ENCODE data around the gene ATP5F1D.

ATP5F1D gene

GRCh38 chr19:1258707-1259205 is 17.2 kb downstream of the ATP5F1D start:
- DNase-seq (ENCODE audit: low read depth in 2 of 2): no peak

- peak in 1 of 2 donors; percentile 70 for DNase-seq (ENCODE audit: low read depth in 2 of 2)
These were observed 17.8 kb downstream of the ATP5F1D start for GRCh38 chr19:1259206-1259875.

- peak in 1 of 2 donors; percentile 54 for DNase-seq (ENCODE audit: low read depth in 2 of 2)
These were observed 18.6 kb downstream of the ATP5F1D start for GRCh38 chr19:1259876-1260748.

GRCh38 chr19:1260749-1261537 is 19.4 kb downstream of the ATP5F1D start:
- peak; percentile 93 to 99 for DNase-seq (ENCODE audit: low read depth in 2 of 2)

GRCh38 chr19:1261538-1261797 is 19.9 kb downstream of the ATP5F1D start:
- DNase-seq (ENCODE audit: low read depth in 2 of 2): no peak

- no peak for DNase-seq (ENCODE audit: low read depth in 2 of 2)
These were observed 20.5 kb downstream of the ATP5F1D start for GRCh38 chr19:1261798-1262622.

- DNase-seq (ENCODE audit: low read depth in 2 of 2): no peak
These were observed 21.1 kb downstream of the ATP5F1D start for GRCh38 chr19:1262623-1263123.

- no peak for DNase-seq (ENCODE audit: low read depth in 2 of 2)
These were observed 21.6 kb downstream of the ATP5F1D start for GRCh38 chr19:1263188-1263587.

GRCh38 chr19:1264801-1265614 is 23.5 kb downstream of the ATP5F1D start:
- no peak for DNase-seq (ENCODE audit: low read depth in 2 of 2)

- peak in 1 of 2 donors; percentile 56 for DNase-seq (ENCODE audit: low read depth in 2 of 2)
These were observed 24.1 kb downstream of the ATP5F1D start for GRCh38 chr19:1265615-1266128.

- DNase-seq (ENCODE audit: low read depth in 2 of 2): peak; percentile 54 to 84
These were observed 24.8 kb downstream of the ATP5F1D start for GRCh38 chr19:1266129-1266915.

- peak in 1 of 2 donors; percentile 66 for DNase-seq (ENCODE audit: low read depth in 2 of 2)
These were observed 25.4 kb downstream of the ATP5F1D start for GRCh38 chr19:1266916-1267476.

- no peak for DNase-seq (ENCODE audit: low read depth in 2 of 2)
These were observed 26.1 kb downstream of the ATP5F1D start for GRCh38 chr19:1267477-1268225.

- no peak for DNase-seq (ENCODE audit: low read depth in 2 of 2)
These were observed 26.9 kb downstream of the ATP5F1D start for GRCh38 chr19:1268226-1269064.

- peak; percentile 99 for DNase-seq (ENCODE audit: low read depth in 2 of 2)
These were observed 27.5 kb downstream of the ATP5F1D start, which contains the start of gene CIRBP for GRCh38 chr19:1269065-1269477. Gene CIRBP (plus strand): TSS chr19:1269332. CDS start chr19:1270934, 1,602 bp downstream.

- DNase-seq (ENCODE audit: low read depth in 2 of 2): peak; percentile 65 to 83
These were observed 28.1 kb downstream of the ATP5F1D start for GRCh38 chr19:1269478-1270212.

Measured in stimulated activated CD8-positive, alpha-beta memory T cell treated with anti-CD3 and anti-CD28 coated beads, Interleukin-7, amount 100 ng/mL, for 4 hours (primary cell).